Subcutaneous adipose tissue (tissue), 4 donors: ENCODE results near the gene KCTD1. TPM values are rescaled to one million over a fixed set of nuclear protein-coding genes. Genes with fewer than 3 reads are reported as not detected.

Source experiments
- total RNA-seq, 4 donors: library from RNA; depleted of rRNA; stranded (reverse); fragments of >200 nt; gene quantifications; one replicate each; pipeline ENCODE4 v1.1.0, GENCODE V29; 2016
- TF ChIP-seq, protein P1 (sequence below): fragments of 450-650 bp; IDR thresholded peaks from one replicate; pipeline ENCODE4 v1.5.1; 2016; ENCODE audit warnings: low read depth, mild to moderate bottlenecking, control low read depth, antibody characterized with exemption, moderate library complexity

KCTD1 gene
- total RNA-seq, 4 donors from 2014 or later: 5.9 to 15.8 (median 8.5) TPM

DNA sequence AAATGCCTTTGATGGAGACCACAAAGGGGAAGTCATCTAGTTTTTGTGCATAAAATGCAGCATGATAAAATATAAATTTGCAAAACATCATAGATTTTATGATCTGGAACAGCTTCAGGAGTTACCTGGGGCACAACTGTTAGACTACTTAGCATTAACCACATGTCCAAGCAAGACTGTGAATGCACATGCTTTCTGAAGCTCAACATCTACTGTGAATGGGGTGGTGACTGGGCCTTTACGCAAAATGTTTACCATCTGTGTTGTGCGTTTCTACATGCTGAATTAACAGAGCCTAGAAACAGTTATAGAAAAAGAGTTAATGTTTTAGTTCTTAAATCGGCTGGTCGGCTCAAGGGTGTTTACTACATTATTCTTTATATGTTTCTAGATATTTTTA, 45.5 kb downstream of the KCTD1 start:
- TF ChIP-seq, protein P1, sequence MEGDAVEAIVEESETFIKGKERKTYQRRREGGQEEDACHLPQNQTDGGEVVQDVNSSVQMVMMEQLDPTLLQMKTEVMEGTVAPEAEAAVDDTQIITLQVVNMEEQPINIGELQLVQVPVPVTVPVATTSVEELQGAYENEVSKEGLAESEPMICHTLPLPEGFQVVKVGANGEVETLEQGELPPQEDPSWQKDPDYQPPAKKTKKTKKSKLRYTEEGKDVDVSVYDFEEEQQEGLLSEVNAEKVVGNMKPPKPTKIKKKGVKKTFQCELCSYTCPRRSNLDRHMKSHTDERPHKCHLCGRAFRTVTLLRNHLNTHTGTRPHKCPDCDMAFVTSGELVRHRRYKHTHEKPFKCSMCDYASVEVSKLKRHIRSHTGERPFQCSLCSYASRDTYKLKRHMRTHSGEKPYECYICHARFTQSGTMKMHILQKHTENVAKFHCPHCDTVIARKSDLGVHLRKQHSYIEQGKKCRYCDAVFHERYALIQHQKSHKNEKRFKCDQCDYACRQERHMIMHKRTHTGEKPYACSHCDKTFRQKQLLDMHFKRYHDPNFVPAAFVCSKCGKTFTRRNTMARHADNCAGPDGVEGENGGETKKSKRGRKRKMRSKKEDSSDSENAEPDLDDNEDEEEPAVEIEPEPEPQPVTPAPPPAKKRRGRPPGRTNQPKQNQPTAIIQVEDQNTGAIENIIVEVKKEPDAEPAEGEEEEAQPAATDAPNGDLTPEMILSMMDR: no peak

DNA sequence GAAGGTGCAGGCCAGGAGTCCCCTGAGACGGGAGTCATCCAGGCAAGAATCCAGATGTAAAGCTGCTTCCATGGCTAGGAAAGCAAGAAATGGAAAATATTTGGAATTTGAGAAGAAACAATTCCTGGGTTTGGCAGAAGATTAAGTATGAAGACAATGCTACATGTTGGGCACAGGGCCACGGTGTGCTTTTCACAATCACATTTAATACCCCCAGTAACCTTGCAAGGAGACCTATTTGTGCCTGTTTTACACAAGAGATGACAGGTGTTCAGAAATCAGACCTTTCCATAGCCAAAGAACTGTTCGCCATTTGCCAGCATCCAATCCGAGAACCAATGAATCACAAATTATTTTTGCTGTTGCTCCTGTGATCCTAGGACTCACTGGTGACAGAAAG, 50.5 kb downstream of the KCTD1 start:
- TF ChIP-seq, protein P1: no peak

DNA sequence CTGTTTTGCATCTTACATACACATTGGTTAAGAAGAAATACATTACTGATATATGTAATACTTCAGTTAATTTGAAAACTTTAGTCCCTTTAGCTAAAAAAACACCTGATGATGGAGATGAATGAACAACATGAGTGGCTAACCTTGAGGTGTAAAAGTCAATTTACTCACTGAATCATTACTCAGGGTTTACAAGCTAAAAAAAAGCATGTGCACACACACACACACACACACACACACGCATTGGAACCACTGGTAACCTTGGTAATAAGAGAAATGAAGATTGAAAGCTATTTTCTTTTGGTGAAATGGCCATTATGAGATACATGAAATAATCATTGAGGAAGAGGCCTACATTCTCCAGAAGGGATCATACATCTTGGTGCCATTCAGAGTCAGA, 51.8 kb downstream of the KCTD1 start:
- TF ChIP-seq, protein P1: no peak

DNA sequence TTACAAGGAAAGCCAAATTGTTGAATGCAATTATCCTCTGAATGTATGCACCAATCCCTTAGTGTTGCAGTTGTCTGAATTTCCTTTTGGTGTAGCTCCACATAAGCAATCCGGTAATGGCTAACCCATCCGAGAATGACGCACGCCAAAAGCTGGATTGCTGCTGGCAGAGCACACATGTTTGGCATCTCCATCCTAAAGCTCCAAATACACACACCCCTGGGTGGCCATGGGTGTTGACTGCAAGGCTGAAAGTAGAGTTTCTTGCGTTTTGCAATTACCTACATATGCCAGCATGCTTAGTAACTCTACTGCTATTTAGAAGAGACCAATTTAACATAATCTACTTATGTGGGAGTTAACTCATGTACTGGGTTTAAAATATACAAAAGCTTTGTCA, 53.1 kb downstream of the KCTD1 start:
- TF ChIP-seq, protein P1: no peak

DNA sequence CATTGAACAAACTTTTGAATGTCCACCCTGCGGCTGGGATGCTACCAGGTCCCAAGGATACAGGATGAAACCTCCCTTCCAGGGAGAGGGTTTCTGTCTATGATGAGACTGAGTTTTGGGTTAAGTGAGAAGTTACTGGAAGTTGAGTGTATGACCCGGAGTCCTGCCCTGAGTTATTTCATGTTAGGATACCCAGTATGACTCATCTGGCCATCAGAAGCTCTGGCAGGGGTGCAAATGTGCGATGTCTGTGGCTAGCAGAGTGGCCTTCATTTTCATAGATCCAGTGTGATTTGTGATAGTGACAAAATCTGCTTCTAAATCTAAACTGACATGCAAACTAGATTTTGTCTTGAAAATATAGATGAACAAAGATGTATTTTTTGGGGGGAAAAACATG, 55.3 kb downstream of the KCTD1 start:
- TF ChIP-seq, protein P1: no peak

GRCh38 chr18:26491194-26491816, 57.0 kb downstream of the KCTD1 start:
- TF ChIP-seq, protein P1: no peak

DNA sequence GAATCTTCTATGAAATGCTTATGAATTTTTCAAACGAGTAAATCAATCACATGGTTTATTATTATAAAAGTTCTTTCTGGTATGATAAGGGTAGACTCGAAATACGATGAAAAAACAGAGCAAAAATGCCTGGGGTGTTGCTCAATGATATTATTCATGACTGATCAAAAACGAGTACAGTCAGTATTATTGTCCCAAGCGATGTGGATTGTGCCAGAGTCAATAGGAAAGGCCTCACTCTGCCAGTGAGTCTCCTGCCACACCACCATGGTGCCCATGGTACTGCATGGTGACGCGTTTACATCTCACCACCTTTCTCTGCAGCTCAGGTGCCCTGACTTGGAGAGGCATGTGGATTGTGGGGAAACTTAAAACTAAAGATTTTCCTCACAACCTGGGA, 58.5 kb downstream of the KCTD1 start:
- TF ChIP-seq, protein P1: no peak
